HG02938 (cell line): ENCODE measurements around the gene PNO1.

Experiments
- ATAC-seq: cut with Tn5 transposase; IDR thresholded peaks from one replicate; pipeline ENCODE4 v1.9.1; 2021; ENCODE audit warnings: mild to moderate bottlenecking, moderate library complexity; ENCODE audit not compliant: unreplicated experiment

Gene PNO1

GRCh38 chr2:68193144-68193543, 35.5 kb downstream of the PNO1 start:
- no peak for ATAC-seq

GRCh38 chr2:68193787-68194372, 36.2 kb downstream of the PNO1 start:
- ATAC-seq: no peak

DNA sequence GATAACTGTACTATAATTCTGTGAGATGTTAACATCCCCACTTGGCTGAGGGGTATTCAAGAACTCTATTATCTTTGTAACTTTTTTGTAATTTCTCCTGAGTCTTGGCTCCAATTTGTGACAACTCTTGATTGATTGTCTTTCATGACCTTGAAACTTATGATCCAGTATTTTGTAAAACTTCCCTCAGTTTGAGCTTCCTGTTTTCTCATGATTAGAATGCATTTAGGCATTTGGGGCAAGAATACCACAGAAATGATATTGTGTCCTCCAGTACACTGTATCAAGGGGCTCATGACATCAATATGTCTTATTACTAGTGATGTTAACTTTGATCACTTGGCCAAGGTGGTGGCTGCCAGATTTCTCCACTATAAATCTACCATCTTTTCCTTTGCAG, 37.4 kb downstream of the PNO1 start:
- ATAC-seq: no peak

DNA sequence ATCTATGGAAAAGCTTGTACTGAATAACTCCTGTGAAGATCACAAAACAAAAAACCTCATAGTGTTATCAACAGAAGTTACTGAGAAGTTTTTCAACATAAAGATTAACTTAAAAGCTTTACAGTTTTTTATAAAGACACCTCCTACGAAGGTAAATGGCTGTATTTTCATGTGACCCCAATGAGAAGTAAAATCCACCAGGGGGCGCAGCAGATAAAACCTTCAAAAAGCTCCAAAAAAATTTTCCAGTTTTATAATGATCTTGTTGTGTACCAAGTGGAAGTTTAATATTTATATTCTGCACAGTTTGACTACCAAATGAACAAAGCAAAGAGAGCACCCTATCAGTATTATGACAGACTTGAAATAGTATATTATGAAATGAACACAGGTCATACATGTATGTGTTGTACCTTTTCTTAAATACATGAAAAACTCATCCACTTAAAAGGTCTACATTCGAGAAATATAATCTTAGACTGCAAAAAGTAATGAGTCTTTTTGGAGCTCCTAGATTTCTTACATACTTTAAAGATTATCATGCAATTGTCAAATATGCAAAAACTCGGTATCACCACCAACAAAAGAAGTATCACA, 38.5 kb downstream of the PNO1 start:
- ATAC-seq: no peak

GRCh38 chr2:68200157-68200787, 42.6 kb downstream of the PNO1 start:
- no peak for ATAC-seq

- ATAC-seq: peak; percentile 94
Measured at GRCh38 chr2:68203587-68203986, 45.9 kb downstream of the PNO1 start.

DNA sequence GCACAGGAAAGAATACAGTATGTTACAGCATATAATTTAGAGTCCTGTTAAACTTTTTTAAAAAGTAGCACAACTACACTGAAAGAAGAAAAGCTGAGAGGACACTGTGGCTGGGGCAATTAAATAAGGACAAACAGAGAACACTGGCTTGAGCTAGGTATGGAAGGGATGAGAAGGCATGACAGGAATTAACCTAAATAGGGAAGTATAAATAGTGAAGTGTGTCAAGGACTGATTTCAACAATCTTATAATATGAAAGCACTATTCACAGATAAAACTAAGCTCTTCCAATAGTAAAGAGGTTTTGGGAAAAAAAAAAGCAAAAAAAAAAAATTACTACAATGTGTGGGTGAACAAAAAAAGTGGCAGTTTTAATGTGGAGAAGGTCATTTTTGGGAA, 49.1 kb downstream of the PNO1 start:
- ATAC-seq: no peak

- peak; percentile 68 for ATAC-seq
Measured at GRCh38 chr2:68214381-68214780, 56.7 kb downstream of the PNO1 start.

DNA sequence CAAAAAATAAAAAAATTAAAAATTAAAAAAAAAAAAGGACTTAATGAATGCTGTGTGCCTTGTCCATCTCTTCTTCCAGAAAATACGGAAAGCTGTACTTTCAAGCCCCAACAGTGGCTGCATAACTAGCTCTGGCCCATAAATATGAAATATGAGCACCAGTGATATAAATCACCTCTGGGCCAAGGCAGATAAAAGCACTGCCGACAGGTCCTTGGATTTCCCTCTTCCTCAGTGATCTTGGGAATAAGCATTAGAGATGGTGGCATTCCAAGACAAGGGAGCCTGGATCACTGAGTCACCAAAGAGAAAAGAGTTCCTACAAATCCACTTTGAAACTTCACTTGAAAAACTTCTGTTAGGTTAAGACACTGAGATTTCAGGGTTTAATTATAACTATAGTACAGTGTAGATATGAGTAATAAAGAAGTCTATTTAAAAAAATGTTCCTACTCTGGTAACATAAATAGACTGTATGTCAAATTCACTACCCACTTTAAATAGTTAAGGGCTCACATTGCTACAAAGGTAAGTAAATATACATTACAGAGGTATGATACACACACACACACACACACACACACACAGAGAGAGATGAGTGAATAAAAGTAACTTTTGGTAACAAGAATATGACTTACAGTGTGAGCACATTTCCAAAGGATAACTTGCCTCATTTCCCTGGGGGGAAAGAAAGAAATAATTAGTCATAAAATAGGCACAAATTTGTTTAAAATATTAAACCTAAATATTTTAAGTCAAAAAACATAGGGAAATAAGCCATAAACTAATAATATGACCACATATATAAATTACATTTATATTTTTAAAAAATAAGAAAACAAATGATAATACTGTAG, 59.0 kb downstream of the PNO1 start:
- ATAC-seq: no peak

- no peak for ATAC-seq
Measured at GRCh38 chr2:68217729-68218128, 60.0 kb downstream of the PNO1 start.

DNA sequence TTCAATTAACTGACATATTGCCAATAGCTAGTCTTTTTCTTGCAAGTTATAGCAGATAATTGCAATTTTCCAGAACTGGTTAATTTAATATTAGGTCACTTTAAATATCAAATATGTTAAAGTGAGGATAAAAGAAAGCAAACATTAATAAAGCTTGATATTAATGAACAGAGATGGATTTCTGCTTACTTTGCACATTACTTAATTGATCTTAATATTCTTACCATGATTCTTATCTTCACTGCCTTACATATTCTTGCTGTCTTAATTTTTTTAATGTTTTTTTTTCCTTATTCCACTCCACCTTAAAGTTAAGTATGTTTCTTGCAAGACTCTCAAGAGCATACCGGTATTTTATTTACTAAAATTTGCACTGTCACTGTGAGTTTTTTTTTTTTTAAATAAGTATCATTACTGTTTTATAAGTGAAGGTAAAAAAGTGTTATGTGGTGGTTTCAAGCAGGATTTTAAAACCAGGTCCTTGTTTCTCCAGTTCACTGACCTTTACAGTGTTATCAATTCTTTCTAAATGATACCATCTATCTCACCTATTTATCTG, 60.7 kb downstream of the PNO1 start:
- ATAC-seq: no peak

DNA sequence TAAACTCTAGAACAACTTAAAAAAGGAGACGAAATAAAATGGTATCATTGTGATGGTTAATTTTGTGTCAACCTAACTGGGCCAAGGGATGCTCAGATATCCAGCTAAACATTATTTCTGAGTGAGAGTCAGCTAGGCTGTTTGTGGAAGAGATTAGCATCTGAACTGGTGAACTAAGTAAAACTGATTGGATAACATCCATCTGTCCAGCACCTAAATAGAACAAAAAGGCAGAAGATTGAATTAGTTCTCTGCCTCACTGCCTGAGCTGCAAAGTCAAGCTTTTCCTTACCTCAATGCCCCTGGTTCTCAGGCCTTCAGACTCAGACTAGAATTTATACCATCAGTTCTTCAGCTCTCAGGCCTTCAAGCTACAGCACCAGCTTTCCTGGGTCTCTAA, 64.6 kb downstream of the PNO1 start:
- no peak for ATAC-seq

DNA sequence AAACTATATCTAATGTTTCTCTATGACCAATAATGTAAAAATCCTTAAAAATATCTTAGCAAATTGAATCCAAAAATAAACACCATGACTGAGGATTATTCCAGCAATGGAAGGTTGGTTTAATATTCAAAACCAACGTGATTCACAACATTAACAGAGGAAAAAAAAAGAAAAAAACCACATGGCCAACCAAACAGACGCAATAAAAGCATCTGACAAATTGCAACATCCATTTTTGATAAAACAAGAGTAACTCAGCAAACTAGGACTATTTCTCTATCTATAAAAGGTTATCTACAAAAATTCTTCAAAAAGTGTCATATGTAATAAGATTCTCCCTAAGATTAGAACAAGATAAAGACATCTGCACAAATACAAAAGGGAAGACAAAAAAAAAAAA, 65.7 kb downstream of the PNO1 start:
- no peak for ATAC-seq

DNA sequence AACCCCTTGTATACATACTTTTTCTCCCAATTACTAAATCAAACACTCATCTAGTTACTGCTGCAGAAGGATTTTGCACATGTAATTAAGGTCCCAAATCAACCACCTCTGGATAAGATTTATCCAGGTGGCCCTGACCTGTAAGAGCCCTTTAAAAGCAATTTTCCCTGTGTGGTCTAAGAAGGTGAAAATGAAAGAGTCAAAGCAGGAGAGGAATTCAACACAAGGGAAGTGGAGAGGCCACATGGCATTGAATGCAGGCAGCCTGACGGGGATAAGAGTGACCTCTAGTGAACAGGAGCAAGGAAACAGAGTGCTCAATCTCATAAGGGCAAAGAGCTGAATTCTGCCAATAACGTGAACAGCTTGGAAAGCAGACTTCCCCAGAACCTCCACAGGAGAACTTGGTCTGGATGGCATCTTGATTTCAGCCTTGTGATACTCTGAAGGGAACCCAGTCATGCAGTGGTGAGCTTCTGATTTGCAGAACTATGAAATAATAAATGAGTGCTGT, 67.5 kb downstream of the PNO1 start:
- peak; percentile 71 for ATAC-seq
